Measurements from ENCODE around the gene SGO2. TPM values are rescaled to one million over a fixed set of nuclear protein-coding genes. Genes with fewer than 3 reads are reported as not detected.
A peak's percentile ranks its signal among the peaks of the same experiment; 100 is the strongest.

Gene SGO2
- total and polyA plus RNA-seq, 9 of the 15 experiments (the other 6 are each of a cell fraction or from before 2014, with no cell fraction given), result 14.5 to 25.9 (median 16.6) TPM

DNA sequence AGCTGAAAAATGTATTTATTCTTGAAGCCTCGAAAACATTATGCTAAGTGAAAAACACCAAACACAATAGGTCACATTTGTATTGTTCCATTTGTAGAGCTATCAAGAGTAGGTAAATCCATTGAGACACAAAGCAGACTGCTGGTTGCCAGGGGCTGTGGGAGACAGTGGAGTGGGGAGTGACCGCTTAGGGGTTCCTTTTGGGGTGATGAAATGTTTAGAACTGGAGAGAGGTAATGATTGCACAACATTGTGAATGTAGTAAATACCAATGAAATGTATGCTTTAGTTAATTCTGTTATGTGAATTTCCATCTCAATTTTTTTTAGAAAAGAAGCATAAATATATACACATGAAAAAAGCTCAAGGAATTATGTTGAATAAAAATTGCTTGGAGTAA lies 32.0 kb upstream of the SGO2 start:
- peaks cover 4% of the 10 kb centered on the region; the same call in 2 of the 3 replicates for H3K36me3 ChIP-seq (ENCODE audit: control insufficient read depth, insufficient read depth, low read length)
- no peaks in the 10 kb centered on the region for H4K20me1 ChIP-seq (replicated peaks; ENCODE audit: control insufficient read depth, insufficient read depth, low read length)
- intact Hi-C loops (cut with micrococcal nuclease), result no loop called here
- peaks cover 2% of the 10 kb centered on the region; the same call in 1 of the 2 replicates for H3K9me3 ChIP-seq (replicated peaks; ENCODE audit: control insufficient read depth, insufficient read depth, low read depth, low read length)
- H3K4me2 ChIP-seq (ENCODE audit: insufficient read depth, low read length), result no peak overlapping the region
- no peaks in the 10 kb centered on the region; a peak in 2 of 5 replicates for H3K4me1 ChIP-seq (replicated peaks in 1 of 2; ENCODE audit: control insufficient read depth in 2 of 2, insufficient read depth in 2 of 2, low read length in 2 of 2)
- H3K79me2 ChIP-seq (ENCODE audit: control insufficient read depth, insufficient read depth, low read length), result no peaks in the 10 kb centered on the region
- ChIA-PET CTCF (ENCODE audit: low intra/inter-chr PET ratio) (no interaction called here), POLR2A (interaction anchor here (0.8 kb wide), 1 partner anchor 540 kb away, joined by 3 read pairs; no protein-coding TSS in a partner anchor)
- DNase-seq (ENCODE audit: extremely low read depth in 1 of 4, low spot score in 3 of 4) (no peak), ATAC-seq (no peak), FAIRE-seq (no peak)
- no peak overlapping the region for H3K9ac ChIP-seq (ENCODE audit: insufficient read depth in 1 of 2, low read depth in 2 of 2, low read length in 2 of 2)
- H3K4me3 ChIP-seq, result no peak overlapping the region
- H3K9me1 ChIP-seq (ENCODE audit: control insufficient read depth, insufficient read depth, low read length), result no peaks in the 10 kb centered on the region
- no peak overlapping the region for H3K27ac ChIP-seq (ENCODE audit: extremely low read depth, low read depth, low read length)
- no TSS peak for BruUV-seq (replicated peaks)
- TF ChIP-seq PCBP2 (IDR thresholded peaks at IDR 0.05; ENCODE audit: low read depth, low read length, poor library complexity, severe bottlenecking) (no peak), CEBPG (CRISPR knock-in tag; IDR thresholded peaks at IDR 0.05) (no peak), CEBPG (tag; conservative IDR thresholded peaks at IDR 0.05 in 1 of 2, IDR thresholded peaks at IDR 0.05 in 1 of 2) (peak in 1 of 2 experiments; percentile 51; a peak in 2 of 4 replicates), PYGO2 (tag; IDR thresholded peaks at IDR 0.05) (no peak), ZC3H4 (CRISPR knock-in tag; IDR thresholded peaks at IDR 0.05; ENCODE audit: borderline replicate concordance) (no peak), CEBPB (tag; IDR thresholded peaks at IDR 0.05) (0 out of 2 replicates have a peak, but pooled peaks have one; percentile 12), NCOA6 (IDR thresholded peaks at IDR 0.05) (no peak)
- in situ Hi-C loops (cut with MboI), result no loop called here
- no peaks in the 10 kb centered on the region for H3K27me3 ChIP-seq (ENCODE audit: control insufficient read depth in 2 of 2, insufficient read depth in 2 of 2, low read length in 2 of 2)
- H2AFZ ChIP-seq (ENCODE audit: low read depth, low read length), result no peak overlapping the region
- WGBS (ENCODE audit: insufficient coverage, low coverage, missing lambda C conversion rate), result 74% methylated on average over 2 of the region's 2 CpGs

Measured in K562 (cell line).